IPS-18a (cell line): Measurements from ENCODE around the gene ARHGAP30.
"Not testable (repeated sequence)": the region's sequence is repeated elsewhere in the genome, so short reads cannot be mapped to it uniquely, and the experiment has no call there.

Source experiments
- H3K27ac ChIP-seq: one replicate; pipeline ENCODE4 v1.5.1; 2013; ENCODE audit warnings: low read length
- H3K27me3 ChIP-seq: one replicate; pipeline ENCODE4 v1.6.1; 2013; ENCODE audit warnings: mild to moderate bottlenecking, low read length; ENCODE audit not compliant: control insufficient read depth, insufficient read depth
- H3K36me3 ChIP-seq: one replicate; pipeline ENCODE4 v1.6.1; 2013; ENCODE audit warnings: low read depth, low read length; ENCODE audit not compliant: control insufficient read depth
- H3K4me1 ChIP-seq: one replicate; pipeline ENCODE4 v1.6.1; 2013; ENCODE audit warnings: low read depth, low read length; ENCODE audit not compliant: control insufficient read depth
- H3K4me3 ChIP-seq: one replicate; pipeline ENCODE4 v1.5.1; 2013; ENCODE audit warnings: low read length
- H3K9ac ChIP-seq: one replicate; pipeline ENCODE4 v1.6.1; 2013; ENCODE audit warnings: mild to moderate bottlenecking, low read length, moderate library complexity
- H3K9me3 ChIP-seq: one replicate; pipeline ENCODE4 v1.6.1; 2013; ENCODE audit warnings: low read depth, low read length; ENCODE audit not compliant: control insufficient read depth

ARHGAP30 gene

DNA sequence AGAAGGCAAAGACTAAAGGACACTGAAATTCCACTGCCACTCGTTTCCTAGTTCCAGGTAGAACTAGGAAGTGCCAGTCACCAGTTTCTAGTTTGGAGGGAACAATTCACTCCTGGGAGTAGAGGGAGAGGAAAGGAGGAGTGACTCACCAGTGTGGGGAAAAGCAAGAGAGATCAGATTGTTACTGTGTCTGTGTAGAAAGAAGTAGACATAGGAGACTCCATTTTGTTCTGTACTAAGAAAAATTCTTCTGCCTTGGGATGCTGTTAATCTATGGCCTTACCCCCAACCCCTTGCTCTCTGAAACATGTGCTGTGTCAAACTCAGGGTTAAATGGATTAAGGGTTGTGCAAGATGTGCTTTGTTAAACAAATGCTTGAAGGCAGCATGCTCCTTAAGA is 53.0 kb downstream of the ARHGAP30 start:
- not testable (repeated sequence) for H3K9ac ChIP-seq, H3K36me3 ChIP-seq, H3K9me3 ChIP-seq, H3K27ac ChIP-seq, H3K4me3 ChIP-seq, H3K27me3 ChIP-seq
- H3K4me1 ChIP-seq, result peaks cover 37% of the 10 kb centered on the region

GRCh38 chr1:161013488-161014230 is 56.0 kb downstream of the ARHGAP30 start:
- peak overlapping the region; percentile 36 for H3K27ac ChIP-seq
- peaks cover 8% of the 10 kb centered on the region for H3K36me3 ChIP-seq
- H3K4me1 ChIP-seq, result peaks cover 26% of the 10 kb centered on the region
- H3K9me3 ChIP-seq, result no peaks in the 10 kb centered on the region
- H3K4me3 ChIP-seq, result peak overlapping the region; percentile 6
- H3K9ac ChIP-seq, result no peak overlapping the region
- no peaks in the 10 kb centered on the region for H3K27me3 ChIP-seq

- H3K9me3 ChIP-seq, result no peaks in the 10 kb centered on the region
- H3K36me3 ChIP-seq, result peaks cover 8% of the 10 kb centered on the region
- H3K4me1 ChIP-seq, result peaks cover 21% of the 10 kb centered on the region
- H3K27me3 ChIP-seq, result no peaks in the 10 kb centered on the region
- H3K27ac ChIP-seq, result peak overlapping the region; percentile 22
- H3K9ac ChIP-seq, result no peak overlapping the region
- H3K4me3 ChIP-seq, result no peak overlapping the region
These were observed 56.6 kb downstream of the ARHGAP30 start for GRCh38 chr1:161013131-161013487.

GRCh38 chr1:161012420-161012819 is 57.3 kb downstream of the ARHGAP30 start:
- H3K9me3 ChIP-seq, result no peaks in the 10 kb centered on the region
- peaks cover 8% of the 10 kb centered on the region for H3K36me3 ChIP-seq
- H3K9ac ChIP-seq, result no peak overlapping the region
- no peaks in the 10 kb centered on the region for H3K27me3 ChIP-seq
- no peak overlapping the region for H3K4me3 ChIP-seq
- no peak overlapping the region for H3K27ac ChIP-seq
- peaks cover 14% of the 10 kb centered on the region for H3K4me1 ChIP-seq

- H3K27me3 ChIP-seq, result no peaks in the 10 kb centered on the region
These were observed 60.0 kb downstream of the ARHGAP30 start for GRCh38 chr1:161009602-161010211.

GRCh38 chr1:161008869-161009510 is 60.7 kb downstream of the ARHGAP30 start:
- Histone ChIP-seq H3K4me1 (peaks cover 10% of the 10 kb centered on the region), H3K9ac (no peak overlapping the region), H3K27me3 (no peaks in the 10 kb centered on the region), H3K36me3 (peaks cover 6% of the 10 kb centered on the region), H3K9me3 (no peaks in the 10 kb centered on the region), H3K27ac (no peak overlapping the region), H3K4me3 (no peak overlapping the region)

More at GRCh38 chr1:161009602-161010211, 60.0 kb downstream of the ARHGAP30 start:
- Histone ChIP-seq H3K4me1 (peaks cover 12% of the 10 kb centered on the region), H3K9ac (no peak overlapping the region), H3K27ac (no peak overlapping the region), H3K9me3 (no peaks in the 10 kb centered on the region), H3K36me3 (peaks cover 8% of the 10 kb centered on the region), H3K4me3 (no peak overlapping the region)

- H3K27me3 ChIP-seq, result no peaks in the 10 kb centered on the region
- no peak overlapping the region for H3K9ac ChIP-seq
- peaks cover 2% of the 10 kb centered on the region for H3K36me3 ChIP-seq
- H3K9me3 ChIP-seq, result no peaks in the 10 kb centered on the region
- H3K27ac ChIP-seq, result no peak overlapping the region
- no peak overlapping the region for H3K4me3 ChIP-seq
- H3K4me1 ChIP-seq, result no peaks in the 10 kb centered on the region
These were observed 62.3 kb downstream of the ARHGAP30 start for GRCh38 chr1:161007369-161007768.

DNA sequence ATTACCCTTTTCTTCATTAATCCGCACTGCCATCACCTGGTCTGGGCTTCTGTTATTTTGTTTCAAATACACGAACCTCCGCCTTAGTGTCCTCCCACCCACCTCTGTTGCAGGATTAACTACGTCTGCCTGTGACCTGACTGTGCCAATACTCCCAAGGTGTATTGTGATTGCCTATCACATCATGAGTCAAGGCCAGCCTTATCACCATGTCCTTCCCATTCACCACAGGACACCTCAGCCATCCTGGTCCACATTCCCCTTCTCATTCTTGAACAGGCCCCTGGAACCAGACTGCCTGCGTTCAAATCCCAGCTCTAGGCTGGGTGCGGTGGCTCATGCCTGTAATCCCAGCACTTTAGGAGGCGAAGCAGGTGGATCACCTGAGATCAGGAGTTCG is 63.1 kb downstream of the ARHGAP30 start:
- peaks cover 8% of the 10 kb centered on the region for H3K36me3 ChIP-seq
- no peaks in the 10 kb centered on the region for H3K4me1 ChIP-seq
- H3K9me3 ChIP-seq, result no peaks in the 10 kb centered on the region
- no peaks in the 10 kb centered on the region for H3K27me3 ChIP-seq
- H3K27ac ChIP-seq, result no peak overlapping the region
- no peak overlapping the region for H3K9ac ChIP-seq
- no peak overlapping the region for H3K4me3 ChIP-seq

DNA sequence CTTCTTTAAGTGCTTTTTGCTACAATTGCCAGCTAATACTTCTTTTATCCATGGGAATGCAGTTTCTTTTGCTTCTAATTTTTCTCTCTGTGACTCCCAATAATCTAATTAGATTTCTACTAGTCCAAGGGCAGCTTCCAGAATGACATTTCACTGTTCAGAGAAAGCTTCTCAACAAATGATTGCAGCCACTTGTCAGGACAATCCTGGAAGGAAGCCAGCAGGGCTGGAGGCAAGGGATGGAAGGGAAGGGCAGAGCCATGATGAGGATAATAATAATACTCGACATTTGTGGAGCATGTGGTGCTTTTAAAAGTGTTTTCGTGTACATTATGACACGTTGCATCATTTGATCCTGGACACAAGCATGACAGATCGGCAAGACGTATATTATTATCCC is 68.2 kb downstream of the ARHGAP30 start:
- Histone ChIP-seq H3K4me3 (no peak overlapping the region), H3K4me1 (no peaks in the 10 kb centered on the region), H3K9me3 (no peaks in the 10 kb centered on the region), H3K27me3 (no peaks in the 10 kb centered on the region), H3K9ac (no peak overlapping the region), H3K36me3 (peaks cover 49% of the 10 kb centered on the region), H3K27ac (no peak overlapping the region)

GRCh38 chr1:161000736-161001480 is 68.8 kb downstream of the ARHGAP30 start:
- Histone ChIP-seq H3K27me3 (no peaks in the 10 kb centered on the region), H3K9me3 (no peaks in the 10 kb centered on the region), H3K4me1 (no peaks in the 10 kb centered on the region), H3K9ac (no peak overlapping the region), H3K27ac (no peak overlapping the region), H3K4me3 (no peak overlapping the region), H3K36me3 (peaks cover 49% of the 10 kb centered on the region)

GRCh38 chr1:160999376-160999775 is 70.3 kb downstream of the ARHGAP30 start:
- Histone ChIP-seq H3K9ac (no peak overlapping the region), H3K27me3 (no peaks in the 10 kb centered on the region), H3K36me3 (peaks cover 49% of the 10 kb centered on the region)

More at GRCh38 chr1:160999376-160999775, 70.3 kb downstream of the ARHGAP30 start:
- no peaks in the 10 kb centered on the region for H3K4me1 ChIP-seq
- no peaks in the 10 kb centered on the region for H3K9me3 ChIP-seq
- no peak overlapping the region for H3K4me3 ChIP-seq
- H3K27ac ChIP-seq, result no peak overlapping the region
